Measurements from ENCODE around the gene KRT77. TPM values are rescaled to one million over a fixed set of nuclear protein-coding genes. Genes with fewer than 3 reads are reported as not detected.
"Not testable (repeated sequence)": the region's sequence is repeated elsewhere in the genome, so short reads cannot be mapped to it uniquely, and the experiment has no call there.

KRT77 gene
- not detected in 2 replicates for total RNA-seq

- H3K4me3 ChIP-seq (ENCODE audit: low read depth, low read length): no peak within 1 kb of the TSS
- no peak for DNase-seq (ENCODE audit: low read depth)
- TF ChIP-seq, protein P1, sequence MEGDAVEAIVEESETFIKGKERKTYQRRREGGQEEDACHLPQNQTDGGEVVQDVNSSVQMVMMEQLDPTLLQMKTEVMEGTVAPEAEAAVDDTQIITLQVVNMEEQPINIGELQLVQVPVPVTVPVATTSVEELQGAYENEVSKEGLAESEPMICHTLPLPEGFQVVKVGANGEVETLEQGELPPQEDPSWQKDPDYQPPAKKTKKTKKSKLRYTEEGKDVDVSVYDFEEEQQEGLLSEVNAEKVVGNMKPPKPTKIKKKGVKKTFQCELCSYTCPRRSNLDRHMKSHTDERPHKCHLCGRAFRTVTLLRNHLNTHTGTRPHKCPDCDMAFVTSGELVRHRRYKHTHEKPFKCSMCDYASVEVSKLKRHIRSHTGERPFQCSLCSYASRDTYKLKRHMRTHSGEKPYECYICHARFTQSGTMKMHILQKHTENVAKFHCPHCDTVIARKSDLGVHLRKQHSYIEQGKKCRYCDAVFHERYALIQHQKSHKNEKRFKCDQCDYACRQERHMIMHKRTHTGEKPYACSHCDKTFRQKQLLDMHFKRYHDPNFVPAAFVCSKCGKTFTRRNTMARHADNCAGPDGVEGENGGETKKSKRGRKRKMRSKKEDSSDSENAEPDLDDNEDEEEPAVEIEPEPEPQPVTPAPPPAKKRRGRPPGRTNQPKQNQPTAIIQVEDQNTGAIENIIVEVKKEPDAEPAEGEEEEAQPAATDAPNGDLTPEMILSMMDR (conservative IDR thresholded peaks at IDR 0.05; ENCODE audit: low read depth, low read length): no peak
These were observed at the start of gene KRT77 for GRCh38 chr12:52703424-52703823. Gene KRT77, minus strand, starts transcription at chr12:52703524. Its CDS starts 90 bp downstream, at chr12:52703434.

- no peak for DNase-seq (ENCODE audit: low read depth)
- TF ChIP-seq, protein P1 (conservative IDR thresholded peaks at IDR 0.05; ENCODE audit: low read depth, low read length): no peak
- H3K4me3 ChIP-seq (ENCODE audit: low read depth, low read length): no peak overlapping the region
These were observed 49.2 kb upstream of the KRT77 start for GRCh38 chr12:52752516-52752915.

- H3K4me3 ChIP-seq (ENCODE audit: low read depth, low read length): no peak overlapping the region
- no peak for DNase-seq (ENCODE audit: low read depth)
- TF ChIP-seq, protein P1 (conservative IDR thresholded peaks at IDR 0.05; ENCODE audit: low read depth, low read length): no peak
These were observed 48.5 kb upstream of the KRT77 start for GRCh38 chr12:52751795-52752194.

- DNase-seq (ENCODE audit: low read depth); H3K4me3 ChIP-seq (ENCODE audit: low read depth, low read length): not testable (repeated sequence)
These were observed 47.2 kb upstream of the KRT77 start for GRCh38 chr12:52750532-52750931.

GRCh38 chr12:52749827-52750226 lies 46.5 kb upstream of the KRT77 start:
- TF ChIP-seq, protein P1 (conservative IDR thresholded peaks at IDR 0.05; ENCODE audit: low read depth, low read length): no peak

DNA sequence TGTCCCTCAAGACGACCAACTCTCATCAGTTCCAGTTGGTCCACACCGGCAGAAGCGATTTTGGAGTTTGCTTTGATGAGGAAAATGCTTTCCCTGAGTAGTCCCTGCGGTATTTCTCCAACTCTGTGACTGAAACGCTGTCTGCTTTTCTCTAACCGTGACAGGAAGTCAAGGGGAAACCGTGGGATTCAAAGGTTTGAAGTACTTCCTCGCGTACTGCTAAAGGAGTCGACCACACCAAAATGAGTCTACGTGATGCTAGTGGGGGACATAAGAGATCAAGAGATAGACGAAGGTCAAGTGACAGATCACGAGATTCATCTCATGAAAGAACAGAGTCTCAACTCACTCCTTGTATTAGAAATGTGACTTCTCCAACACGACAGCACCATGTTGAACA lies 45.3 kb upstream of the KRT77 start:
- no peak overlapping the region for H3K4me3 ChIP-seq (ENCODE audit: low read depth, low read length)
- TF ChIP-seq, protein P1 (conservative IDR thresholded peaks at IDR 0.05; ENCODE audit: low read depth, low read length): no peak
- no peak for DNase-seq (ENCODE audit: low read depth)

More at GRCh38 chr12:52749827-52750226, 46.5 kb upstream of the KRT77 start:
- H3K4me3 ChIP-seq (ENCODE audit: low read depth, low read length): no peak overlapping the region
- DNase-seq (ENCODE audit: low read depth): no peak

DNA sequence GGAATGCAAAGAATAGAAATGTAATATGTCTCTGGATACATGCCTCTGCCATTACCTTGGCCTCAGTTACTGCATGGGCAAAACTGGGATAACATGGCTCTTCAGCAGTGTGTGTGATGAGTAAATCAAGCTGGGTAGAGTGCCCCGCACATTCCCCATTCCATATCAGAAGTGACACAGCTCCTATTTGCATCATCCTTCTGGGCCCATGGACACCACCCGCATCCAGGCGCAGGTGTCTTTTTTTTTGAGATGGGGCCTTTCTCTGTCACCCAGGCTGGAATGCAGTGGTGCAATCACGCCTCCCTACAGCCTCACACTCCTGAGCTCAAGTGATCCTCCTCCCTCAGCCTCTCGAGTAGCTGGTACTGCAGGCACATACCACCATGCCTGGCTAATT lies 42.2 kb upstream of the KRT77 start:
- TF ChIP-seq, protein P1 (conservative IDR thresholded peaks at IDR 0.05; ENCODE audit: low read depth, low read length): no peak
- no peak overlapping the region for H3K4me3 ChIP-seq (ENCODE audit: low read depth, low read length)
- DNase-seq (ENCODE audit: low read depth): no peak
